ENCODE results near the gene CELF4.

The CELF4 gene

DNA sequence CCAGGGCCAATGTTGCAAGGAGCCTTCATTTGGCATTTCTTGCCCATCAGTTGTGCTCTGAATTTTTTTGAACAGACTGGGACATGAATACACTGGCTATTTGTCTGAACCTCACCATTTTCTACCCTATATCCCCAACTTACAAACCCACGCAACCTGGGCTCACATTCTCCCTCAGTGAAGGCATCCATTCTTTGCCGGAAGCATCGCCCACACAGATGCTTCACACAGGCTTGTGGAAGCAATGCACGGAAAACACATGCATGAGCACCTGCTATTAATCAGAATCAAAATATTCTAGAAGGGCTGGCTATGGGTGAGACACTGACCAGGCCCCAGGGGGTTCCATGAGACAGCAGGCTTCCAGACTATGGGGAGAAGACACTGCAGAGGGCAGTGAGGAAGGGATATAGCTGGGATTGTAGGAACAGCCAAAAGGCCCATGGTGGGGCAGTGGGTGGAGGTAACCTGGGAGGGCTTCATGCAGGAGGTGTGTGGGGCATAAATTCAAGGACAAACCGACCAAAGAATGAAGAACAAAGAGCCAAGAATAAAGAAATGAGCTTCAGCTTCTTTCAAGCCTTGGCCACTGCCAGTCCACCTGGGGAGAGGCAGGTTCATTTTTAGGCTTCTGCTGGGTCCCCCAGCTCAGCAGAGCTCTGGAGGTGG is 261.5 kb downstream of the CELF4 start:
- no peak for DNase-seq

DNA sequence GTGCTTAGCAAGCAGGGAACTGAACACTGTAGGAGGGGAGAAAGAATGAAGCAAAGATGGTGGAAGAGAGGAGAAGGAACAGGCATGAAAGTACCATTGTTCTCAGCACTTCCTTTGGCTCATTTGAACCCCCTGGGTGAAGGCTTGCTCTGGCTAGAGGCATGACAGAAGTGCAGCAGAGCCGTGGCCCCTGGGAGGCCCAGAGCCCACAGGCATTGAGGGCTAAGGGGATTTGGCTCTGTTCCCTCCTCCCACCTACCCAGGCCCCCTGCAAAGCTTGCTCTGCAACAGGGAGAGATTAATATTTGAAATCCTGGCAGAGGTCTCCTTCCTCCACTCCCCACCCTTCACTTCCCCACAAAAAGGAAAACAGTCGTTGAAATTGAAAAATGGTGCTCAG is 262.6 kb downstream of the CELF4 start:
- DNase-seq: no peak

- DNase-seq: no peak
Observed at GRCh38 chr18:37302519-37302918, 263.1 kb downstream of the CELF4 start.

DNA sequence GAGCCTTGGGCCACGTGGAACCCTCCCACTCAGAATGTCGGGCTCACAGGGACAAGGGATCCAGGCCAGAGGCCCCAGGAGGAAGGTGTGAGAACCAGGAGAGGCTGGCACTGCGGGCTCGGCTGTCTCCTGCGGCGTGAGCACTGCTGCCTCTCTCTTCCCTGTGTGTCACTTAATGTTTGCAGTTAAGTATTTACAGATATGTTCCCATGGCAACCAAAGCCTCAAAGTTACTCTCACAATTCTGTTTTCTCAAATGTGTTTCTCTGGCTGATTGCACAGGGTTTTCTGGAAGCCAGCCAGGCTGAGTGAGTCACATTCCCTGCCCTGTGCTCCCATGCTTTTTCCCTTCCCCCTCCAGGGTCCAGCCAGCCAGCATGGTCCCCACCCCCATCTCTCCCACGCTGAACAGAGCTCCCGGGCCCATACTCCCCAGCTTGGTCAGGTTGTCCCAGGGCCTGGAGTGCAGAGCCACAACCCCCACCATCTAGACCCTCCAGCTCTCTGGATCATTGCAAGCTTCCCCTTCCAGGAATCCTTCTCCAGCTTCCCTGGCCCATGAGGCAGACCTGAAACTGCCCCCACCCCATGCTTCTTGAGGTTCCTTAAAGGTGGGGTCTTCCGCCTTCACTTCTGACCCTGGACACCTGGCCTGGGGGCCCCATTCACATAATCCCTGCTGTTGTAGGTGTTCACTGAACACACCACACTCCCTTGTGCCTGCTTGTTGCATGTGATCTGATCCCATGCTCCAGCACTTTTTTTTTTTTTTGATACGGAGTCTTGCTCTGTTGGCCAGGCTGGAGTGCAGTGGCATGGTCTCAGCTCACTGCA is 265.9 kb downstream of the CELF4 start:
- DNase-seq: no peak

DNA sequence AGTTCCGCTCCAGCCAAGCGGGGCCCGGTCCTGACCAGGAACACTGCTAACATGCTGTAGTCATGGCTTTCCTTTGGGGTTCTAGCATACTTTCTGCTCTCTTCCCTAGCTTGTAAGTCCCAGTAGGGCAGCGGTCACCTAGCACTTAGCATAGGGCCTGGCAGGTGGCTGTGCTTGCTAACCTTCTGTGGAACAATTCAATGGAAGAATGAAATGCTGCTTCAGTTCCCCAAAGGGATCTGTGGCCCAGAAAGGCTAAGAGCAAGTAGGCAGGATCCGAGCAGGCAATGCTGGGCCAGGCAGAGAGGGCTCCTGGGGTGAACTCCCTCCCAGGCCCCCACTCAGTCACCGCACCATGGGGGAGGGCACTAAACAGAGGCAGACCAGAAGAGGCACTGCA is 266.8 kb downstream of the CELF4 start:
- no peak for DNase-seq

- DNase-seq: no peak
Observed at GRCh38 chr18:37297106-37297505, 268.5 kb downstream of the CELF4 start.

DNA sequence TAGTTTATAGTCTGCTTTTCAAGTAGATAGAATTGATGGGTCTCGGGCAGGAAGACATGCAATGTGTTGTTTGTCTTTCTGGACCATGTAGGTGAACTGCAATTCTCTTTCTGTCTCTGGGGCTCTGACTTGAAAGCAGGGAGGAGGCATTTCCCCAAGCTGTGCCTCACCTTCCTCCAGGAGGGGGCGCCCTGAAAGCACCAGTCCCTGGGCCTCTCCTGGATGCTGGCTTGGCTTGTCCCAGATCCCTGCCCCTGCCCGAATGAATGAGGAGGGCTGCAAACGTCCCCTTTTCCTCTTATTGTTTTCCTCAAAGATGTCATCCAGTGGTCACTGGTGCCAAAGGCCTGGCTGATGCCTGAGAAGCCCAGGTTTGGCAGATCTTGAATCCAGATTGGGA is 270.6 kb downstream of the CELF4 start:
- no peak for DNase-seq

DNA sequence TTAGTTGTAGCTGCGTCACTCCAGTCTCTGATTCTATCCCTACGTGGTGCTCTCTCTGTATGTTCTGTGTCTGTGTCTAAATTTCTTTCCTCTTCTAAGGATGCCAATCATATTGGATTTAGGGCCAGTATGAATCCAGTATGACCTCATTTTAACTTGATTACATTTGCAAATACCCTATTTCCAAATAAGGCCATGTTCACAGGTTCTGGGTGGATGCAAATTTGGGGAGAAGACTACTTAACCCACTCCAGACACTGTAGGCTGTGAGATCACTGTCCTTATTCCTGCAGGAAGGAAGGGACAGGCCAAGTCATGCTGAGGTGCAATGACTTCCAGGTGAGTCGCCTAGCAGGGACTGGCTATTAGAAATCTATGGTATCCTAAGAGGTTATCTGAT is 272.2 kb downstream of the CELF4 start:
- no peak for DNase-seq

GRCh38 chr18:37289423-37289822 is 276.2 kb downstream of the CELF4 start:
- no peak for DNase-seq

- DNase-seq: no peak
Observed at GRCh38 chr18:37287601-37288000, 278.0 kb downstream of the CELF4 start.

DNA sequence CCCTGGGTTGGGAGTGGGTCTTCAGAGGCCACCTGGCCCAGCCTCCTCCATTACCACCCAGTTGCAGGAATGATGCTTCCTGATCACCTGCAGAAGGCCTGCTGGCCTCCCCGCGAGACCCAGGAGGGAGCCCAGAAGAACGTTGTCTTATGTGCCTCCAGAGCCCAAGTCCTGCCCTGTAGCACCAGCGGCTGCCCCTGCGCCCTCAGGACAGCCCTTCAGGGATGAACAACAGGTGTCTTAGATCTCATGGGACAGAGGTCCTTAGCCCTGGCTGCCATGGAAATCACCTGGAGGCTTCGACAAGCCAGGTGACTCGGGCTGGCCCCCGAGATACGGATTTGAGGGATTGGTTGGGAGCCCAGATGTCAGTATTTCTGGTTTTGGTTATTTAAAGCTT is 278.8 kb downstream of the CELF4 start:
- no peak for DNase-seq

DNA sequence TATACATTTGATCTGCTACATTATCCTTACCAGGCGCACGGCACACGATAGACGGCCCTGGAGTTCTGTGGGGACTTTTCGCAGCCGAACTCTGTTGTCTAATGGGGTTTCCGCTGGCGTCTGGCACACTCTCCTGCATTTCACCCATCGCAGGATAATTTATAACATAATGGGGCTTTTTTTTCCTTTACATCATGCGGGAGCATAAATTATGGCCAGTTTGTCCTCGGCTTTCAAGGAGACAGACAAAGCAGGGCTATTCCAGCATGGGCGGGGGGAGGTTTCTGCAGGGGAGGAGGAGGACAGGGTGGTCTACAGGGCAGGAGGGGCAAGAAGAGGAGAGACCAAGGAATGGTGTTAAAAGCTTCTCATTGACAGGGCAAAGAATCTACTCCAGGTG is 279.8 kb downstream of the CELF4 start:
- no peak for DNase-seq

GRCh38 chr18:37284260-37284659 is 281.3 kb downstream of the CELF4 start:
- no peak for DNase-seq

- no peak for DNase-seq
Observed at GRCh38 chr18:37282386-37283037, 283.1 kb downstream of the CELF4 start.

- DNase-seq: no peak
Observed at GRCh38 chr18:37280701-37281393, 284.8 kb downstream of the CELF4 start.

- DNase-seq: no peak
Observed at GRCh38 chr18:37277804-37278203, 287.8 kb downstream of the CELF4 start.

DNA sequence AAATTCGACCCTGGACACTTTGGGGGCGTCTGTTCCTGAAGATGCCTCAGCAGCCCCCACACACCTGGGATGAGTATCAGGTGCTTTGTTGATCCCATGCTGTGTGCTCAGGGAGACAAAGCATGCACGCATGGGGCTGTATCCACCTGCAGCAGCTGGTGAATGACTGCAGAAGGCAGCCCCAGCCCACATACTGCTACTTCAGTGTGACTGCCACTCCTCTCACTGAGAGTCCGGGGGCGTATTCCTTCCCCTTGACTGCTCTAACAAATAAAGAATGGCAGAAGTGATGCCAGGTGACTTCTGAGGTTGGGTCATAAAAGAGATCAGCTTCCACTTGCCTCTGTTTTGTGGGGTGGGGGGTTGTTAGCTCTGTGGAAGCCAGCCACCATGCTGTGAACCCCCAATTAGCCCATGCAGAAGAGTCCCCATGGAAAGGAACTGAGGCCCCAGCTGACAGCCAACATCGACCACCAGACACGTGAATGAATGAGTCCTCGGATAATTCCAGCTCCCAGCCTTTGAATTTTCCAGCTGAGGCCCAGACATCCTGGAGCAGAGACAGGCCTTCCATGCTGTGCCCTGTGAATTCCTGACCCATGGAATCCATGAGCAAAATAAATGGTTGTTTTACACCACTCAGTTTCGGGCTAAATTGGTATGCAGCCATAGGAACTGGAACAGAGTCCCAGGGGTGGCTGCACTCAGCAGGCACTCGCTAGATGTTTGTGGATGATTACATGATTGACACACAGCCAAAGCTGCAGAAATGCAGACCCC is 289.3 kb downstream of the CELF4 start:
- no peak for DNase-seq

- DNase-seq: no peak
Observed at GRCh38 chr18:37275237-37275741, 290.3 kb downstream of the CELF4 start.

DNA sequence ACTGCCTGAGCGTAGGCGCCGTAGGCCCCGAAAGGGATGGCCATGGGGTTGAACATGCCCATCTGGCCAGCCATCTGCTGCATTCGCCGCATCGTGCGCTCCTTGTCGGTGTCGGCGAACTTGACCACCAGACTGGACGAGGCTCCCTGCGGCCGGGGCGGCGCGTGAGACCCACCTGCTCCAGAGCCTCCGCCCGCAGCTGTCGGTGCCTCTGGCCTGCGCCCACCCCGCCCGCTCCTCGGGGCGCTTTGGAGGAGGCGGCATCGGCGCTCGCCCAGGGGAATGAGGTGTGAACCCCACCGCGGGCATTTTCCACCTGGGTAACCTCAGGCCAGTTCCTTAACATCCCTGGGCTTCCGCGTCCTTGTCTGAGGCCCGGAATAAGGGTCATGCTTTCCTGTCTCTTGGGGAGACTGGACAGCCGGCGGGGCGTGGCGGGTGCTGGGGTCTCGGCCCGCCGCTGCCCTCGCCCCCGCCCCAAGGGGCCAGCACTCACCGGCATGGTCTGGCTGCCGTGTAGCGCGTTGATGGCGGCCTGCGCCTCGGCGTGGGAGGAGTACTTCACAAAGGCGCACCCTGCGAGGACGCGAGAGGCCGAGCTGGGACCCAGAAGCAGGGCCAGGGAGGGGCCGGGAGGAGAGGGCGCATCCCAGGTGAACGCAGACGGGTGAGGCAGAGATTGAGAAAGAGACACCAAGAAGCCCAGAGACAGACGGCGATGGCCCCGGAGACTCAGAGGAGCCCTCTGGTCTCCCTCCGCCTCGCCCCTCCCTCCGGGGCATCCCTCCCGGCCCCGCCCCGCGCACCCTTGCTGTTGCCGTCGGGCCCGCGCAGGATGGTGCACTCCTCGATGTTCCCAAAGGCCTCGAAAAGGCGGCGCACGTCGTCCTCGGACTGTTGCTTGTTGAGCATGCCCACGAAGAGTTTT is 291.0 kb downstream of the CELF4 start:
- no peak for DNase-seq

DNA sequence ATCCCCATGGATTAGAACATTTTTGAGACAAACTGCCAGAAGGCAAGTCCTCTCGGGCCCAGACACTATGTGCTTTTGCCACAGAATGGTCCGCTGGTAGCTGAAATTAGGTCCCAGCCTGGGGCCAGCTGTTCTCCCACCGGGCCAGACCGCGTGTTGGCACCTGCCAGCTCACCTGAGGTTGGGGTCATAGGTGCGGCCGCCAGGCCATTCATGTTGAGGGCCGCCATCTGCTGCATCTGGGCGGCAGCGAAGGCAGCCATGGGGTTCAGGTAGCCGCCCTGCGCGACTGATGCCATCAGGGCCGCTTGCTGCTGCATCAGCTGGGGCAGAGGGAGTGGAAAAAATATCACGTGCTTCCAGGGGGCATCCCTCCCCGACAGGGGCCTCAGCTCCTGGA is 292.8 kb downstream of the CELF4 start:
- no peak for DNase-seq

DNA sequence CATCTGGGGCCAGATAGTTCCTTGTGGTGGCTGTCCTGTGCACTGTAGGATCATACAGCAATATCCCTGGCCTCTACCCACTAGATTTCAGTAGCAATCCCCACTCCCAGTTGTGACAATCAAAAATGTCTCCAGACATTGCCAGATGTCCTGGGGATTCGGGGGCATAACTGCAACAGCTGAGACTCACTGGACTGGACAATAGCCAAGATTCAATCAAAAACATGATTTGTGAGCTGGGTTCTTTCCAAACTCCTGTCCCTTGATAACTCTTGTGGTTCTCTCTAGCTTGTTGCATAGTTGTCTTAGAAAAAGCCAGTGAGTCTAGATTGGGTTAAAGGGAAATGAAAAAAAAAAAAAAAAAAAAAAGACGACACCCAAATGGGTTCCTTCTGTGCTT is 293.4 kb downstream of the CELF4 start:
- no peak for DNase-seq

All from CD4-positive, alpha-beta T cell treated with Interferon alpha-2 for 1 hour (primary cell).